Stimulated activated CD8-positive, alpha-beta memory T cell treated with anti-CD3 and anti-CD28 coated beads, Interleukin-7, amount 100 ng/mL, for 48 hours (primary cell): ENCODE measurements around the gene DKC1.
"Not testable (repeated sequence)": the region's sequence is repeated elsewhere in the genome, so short reads cannot be mapped to it uniquely, and the experiment has no call there.

ENCODE experiments used
- DNase-seq, 2 donors: peaks; one replicate each; pipeline ENCODE4 v3.0.0-alpha.2; 2020; ENCODE audit warnings: low read depth in 1 of 2; ENCODE audit errors: extremely low read depth in 1 of 2

Gene DKC1

GRCh38 chrX:154785716-154786115 is 23.1 kb downstream of the DKC1 start:
- no peak for DNase-seq

GRCh38 chrX:154791467-154791866 is 28.8 kb downstream of the DKC1 start:
- DNase-seq = no peak

GRCh38 chrX:154791939-154792338 is 29.3 kb downstream of the DKC1 start:
- peak in 1 of 2 donors; percentile 17 for DNase-seq

GRCh38 chrX:154793084-154793795 is 30.6 kb downstream of the DKC1 start:
- no peak for DNase-seq

- DNase-seq = no peak
These were observed 32.4 kb downstream of the DKC1 start for GRCh38 chrX:154795016-154795415.

- no peak for DNase-seq
These were observed 34.3 kb downstream of the DKC1 start for GRCh38 chrX:154797006-154797405.

GRCh38 chrX:154799556-154800348 is 37.1 kb downstream of the DKC1 start:
- no peak for DNase-seq

GRCh38 chrX:154800478-154801210 is 38.0 kb downstream of the DKC1 start:
- DNase-seq = no peak

GRCh38 chrX:154802947-154803346 is 40.3 kb downstream of the DKC1 start:
- no peak for DNase-seq

GRCh38 chrX:154804261-154804956 is 41.7 kb downstream of the DKC1 start:
- no peak for DNase-seq

GRCh38 chrX:154804957-154805695 is 42.5 kb downstream of the DKC1 start, which contains the start of gene MPP1:
Gene MPP1, minus strand, starts transcription at chrX:154805485. Its CDS starts 112 bp downstream, at chrX:154805373.
- peak; percentile 47 to 53 for DNase-seq

- no peak for DNase-seq
These were observed 43.0 kb downstream of the DKC1 start for GRCh38 chrX:154805696-154806091.

GRCh38 chrX:154806837-154807501 is 44.3 kb downstream of the DKC1 start:
- DNase-seq = no peak

GRCh38 chrX:154809939-154810665 is 47.4 kb downstream of the DKC1 start:
- DNase-seq = no peak

GRCh38 chrX:154812341-154813101 is 49.9 kb downstream of the DKC1 start:
- no peak for DNase-seq

GRCh38 chrX:154813801-154814200 is 51.1 kb downstream of the DKC1 start:
- DNase-seq = no peak

GRCh38 chrX:154815274-154815818 is 52.7 kb downstream of the DKC1 start:
- no peak for DNase-seq

GRCh38 chrX:154816326-154816898 is 53.7 kb downstream of the DKC1 start:
- not testable (repeated sequence) for DNase-seq
